OCI-M2 (cell line): ENCODE data around the gene ABCA2.
"Not testable (repeated sequence)": the region's sequence is repeated elsewhere in the genome, so short reads cannot be mapped to it uniquely, and the experiment has no call there.

Experiments used
- DNase-seq: peaks from one replicate; lab custom pipeline; 2025; ENCODE audit not compliant: unreplicated experiment; lab: John Stamatoyannopoulos, UW

The ABCA2 gene

DNA sequence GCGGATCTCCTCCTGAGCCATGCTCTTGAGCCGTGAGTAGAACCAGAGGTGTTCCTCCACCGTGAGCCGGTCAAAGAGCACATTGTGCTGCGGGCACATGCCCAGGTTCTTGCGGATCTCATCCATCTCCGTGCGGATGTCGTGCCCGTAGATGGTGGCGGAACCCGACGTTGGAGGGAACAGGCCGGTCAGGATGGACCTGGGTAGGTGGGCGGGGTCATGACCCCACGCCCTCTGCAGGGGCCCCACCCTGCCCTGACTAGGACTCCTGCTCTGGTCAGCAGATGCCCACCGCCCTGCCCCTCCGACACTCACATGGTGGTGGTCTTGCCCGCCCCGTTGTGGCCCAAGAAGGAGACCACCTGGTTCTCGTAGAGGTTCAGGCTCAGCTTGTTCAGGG is 12.1 kb downstream of the ABCA2 start:
- no peak for DNase-seq

DNA sequence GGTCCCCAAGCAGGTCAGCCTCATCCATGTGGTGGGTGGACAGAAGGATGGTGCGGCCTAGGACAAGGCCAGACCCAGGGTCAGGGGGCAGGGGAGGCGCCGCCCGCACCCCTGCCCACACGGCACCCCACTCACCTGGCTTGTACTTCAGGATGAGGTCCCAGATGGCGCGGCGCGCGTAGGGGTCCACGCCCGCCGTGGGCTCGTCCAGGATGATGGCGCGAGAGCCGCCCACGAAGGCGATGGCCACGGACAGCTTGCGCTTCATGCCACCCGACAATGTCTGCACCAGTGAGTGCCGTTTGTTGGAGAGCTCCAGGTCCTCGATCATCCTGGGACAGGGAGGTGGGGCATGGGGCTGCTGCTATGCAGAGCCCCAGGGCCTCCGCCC is 12.5 kb downstream of the ABCA2 start:
- no peak for DNase-seq

DNA sequence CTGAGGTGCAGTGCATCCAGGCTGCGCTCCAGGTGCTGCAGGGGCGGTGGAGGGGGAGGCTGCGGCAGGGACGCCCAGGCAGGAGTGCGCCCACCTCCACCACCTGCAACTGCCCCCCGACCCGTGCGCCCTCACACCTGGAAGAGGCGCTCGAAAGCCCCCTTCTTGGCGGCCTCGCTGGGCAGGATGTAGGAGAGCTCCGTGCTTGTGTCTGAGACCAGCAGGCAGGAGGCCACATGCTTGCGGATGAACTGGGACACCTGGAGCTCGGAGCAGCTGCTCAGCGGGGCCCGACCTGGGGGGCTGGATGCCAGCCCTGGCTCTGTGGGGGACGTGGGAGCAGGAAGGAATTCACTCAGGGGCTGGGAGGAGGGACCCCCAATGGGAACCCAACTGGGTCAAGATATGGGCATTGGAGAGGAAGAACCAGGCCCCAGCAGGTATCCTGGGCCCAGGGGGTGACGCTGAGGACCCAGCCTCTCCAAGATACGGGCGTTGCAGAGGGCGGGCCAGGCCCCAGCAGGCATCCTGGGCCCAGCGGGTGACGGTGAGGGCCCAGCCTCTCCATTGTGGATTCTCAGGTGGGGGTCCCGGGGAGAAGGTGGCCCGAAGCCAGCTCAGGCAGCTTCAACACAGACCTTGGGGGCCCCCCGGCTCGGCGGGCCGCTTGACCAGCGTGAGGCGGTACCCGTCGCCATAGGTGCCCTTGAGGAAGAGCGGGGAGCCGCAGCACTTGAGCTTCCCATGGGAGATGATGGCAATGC is 13.1 kb downstream of the ABCA2 start:
- no peak for DNase-seq

DNA sequence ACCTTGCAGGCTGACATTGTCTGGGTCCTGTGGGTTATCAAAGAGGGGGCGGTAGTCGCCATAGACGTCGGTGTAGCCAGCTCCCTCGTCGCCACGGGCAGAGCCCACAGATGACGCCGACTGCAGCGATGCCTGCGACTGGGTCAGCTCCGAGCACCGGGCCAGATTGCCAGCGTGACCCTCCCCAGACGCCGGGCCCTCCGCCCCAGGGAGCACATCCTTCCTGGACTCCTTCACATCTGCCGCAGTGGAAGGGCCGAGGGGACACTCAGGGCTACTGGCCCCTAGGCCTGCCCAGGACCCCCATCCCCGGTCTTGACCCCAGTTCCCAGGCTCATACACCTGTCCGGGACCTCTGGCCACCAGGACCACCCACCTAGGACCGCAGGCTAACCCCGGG is 13.9 kb downstream of the ABCA2 start:
- DNase-seq, result no peak

DNA sequence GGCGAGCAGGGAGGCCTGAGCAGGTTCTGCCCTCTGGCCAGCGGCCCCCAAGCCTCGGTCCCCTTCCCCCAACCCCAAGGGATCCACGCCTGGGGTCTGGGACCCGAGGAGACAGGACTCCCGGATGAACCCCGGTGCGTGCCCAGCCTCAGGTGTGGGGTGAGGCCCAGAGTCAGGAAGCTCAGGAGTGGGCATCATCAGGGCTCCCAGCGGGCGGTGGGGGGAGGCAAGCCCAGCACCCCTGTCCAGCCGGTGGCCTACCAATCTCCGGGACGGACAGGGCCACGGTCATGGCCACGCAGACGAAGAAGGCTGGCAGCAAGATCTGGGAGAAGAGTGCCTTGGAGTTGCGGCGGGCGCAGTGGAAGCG is 14.5 kb downstream of the ABCA2 start:
- no peak for DNase-seq

DNA sequence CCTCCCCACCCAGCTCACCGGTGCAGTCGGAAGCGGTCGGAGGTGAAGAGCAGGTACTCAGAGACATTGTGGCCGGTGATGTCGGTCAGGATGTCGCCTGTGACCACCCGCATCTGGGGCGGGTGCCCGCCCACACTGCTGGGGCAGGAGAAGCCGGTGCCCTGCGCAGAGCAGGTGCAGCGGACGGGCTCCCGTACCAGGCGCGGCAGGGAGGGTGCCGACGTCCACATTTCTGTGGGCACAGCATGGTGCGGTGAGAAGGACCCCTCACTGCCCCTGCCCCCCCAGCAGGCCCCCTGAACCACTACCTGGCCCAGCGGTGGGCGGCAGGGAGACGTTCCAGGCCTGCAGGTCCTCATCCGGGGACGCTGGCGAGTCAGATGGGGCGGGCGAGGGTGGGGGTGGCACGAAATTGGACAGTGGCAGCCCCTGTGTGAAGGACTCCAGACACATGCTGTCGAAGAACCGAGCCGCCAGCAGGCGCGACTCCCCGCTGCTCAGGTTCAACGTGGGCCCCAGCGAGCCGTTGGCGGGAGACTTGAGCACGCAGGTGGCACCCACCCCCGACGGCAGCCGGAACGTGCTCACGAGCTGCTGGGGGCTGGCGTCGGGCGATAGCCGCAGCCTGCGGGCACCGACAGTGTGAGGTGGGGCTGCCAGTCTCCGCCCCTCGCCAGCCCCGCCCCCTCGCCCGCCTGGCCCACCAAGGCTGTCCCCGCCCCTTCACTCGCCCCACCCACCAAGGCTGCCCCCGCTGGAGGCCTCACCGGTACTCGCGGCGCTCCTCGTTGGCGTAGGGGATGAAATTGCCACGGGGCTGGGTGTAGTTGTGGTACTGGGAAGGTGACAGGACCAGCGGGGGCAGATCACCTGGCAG is 15.1 kb downstream of the ABCA2 start:
- no peak for DNase-seq

DNA sequence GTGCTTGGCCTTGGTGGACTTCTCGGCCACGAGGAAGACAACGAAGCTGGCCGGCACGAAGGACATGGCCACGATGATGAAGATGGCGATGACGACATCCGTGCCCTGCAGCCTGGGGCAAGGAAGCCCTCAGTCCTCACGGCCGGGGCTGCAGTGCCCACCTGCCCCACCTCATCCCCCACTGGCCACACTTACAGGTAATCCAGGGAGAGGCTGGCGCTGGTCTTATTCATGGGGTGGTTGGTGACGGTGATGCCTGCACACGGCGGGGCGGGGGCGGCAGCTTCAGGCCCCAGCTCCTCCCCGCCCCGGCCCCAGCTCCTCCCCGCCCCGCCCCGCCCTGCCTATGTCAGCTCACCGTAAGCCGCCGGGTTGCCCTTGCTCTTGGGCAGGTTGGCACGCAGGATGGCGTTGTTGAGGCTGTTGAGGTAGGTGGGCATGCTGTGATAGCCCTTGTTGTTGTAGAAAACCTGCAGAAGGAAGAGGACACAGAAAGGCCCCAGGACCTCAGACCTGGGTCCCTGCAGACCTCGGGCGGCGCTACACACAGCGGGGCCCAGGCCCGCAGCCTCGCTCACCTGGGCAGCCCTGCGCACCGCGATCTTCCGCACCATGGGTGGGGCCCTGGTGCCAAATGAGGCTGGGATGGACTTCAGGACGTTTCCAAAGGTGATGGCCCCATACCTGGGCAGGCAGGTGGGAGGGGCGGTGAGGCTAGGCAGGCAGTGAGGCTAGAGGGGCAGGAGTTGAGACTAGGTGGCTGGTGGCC is 15.9 kb downstream of the ABCA2 start:
- DNase-seq, result no peak

DNA sequence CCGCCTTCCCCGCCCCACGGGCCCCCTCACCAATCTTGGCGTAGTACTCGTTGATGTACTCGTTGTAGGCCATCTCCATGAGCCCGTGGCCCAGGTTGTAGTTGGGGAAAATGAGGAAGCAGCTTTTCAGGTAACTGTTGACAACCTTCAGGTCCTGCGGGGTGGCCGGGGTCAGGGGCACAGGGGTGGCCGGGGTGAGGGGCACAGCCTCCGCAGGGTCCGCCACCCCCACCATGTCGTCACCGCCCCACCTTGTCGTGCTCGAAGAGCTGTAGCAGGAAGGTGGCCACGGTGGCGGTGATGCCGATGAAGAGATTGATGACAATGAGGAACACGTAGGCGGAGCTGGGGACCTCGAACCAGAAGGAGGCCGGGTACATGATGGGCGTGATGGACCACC is 16.9 kb downstream of the ABCA2 start:
- DNase-seq, result no peak

DNA sequence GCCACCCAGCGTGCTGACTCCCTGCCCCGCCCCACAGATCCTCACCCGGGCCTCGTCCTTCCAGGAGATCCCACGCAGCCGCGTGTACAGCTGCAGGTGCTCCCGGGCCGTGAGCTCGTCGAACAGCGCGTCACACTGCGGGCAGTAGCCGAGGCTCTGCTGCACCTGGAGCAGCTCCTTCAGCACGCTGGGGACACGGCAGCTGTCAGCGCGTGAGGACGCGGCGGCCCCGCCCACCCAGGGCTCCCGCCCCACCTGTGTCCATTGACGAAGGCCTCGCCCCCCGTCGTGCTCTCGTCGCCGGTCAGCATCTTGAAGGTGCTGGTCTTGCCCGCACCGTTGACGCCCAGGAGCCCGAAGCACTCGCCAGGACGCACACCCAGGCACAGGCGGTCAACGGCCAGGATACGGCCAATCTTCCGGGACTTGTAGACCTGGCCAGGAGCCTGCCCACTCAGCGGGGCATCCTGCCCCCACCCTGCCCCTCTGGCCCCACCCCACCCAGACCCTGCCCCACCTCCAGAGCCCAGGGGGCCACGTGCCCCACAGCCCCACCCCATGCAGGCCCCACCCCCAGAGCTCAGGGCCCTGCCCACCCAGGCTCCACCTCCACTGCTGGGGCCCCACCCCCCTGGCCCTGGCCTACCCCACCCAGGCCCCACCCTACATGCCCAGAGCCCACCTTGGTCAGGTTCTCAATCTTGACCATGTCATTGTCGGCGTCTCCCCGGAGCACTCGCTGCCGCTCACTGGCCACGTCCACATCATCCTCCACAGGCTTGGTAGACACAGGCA is 17.9 kb downstream of the ABCA2 start:
- no peak for DNase-seq

DNA sequence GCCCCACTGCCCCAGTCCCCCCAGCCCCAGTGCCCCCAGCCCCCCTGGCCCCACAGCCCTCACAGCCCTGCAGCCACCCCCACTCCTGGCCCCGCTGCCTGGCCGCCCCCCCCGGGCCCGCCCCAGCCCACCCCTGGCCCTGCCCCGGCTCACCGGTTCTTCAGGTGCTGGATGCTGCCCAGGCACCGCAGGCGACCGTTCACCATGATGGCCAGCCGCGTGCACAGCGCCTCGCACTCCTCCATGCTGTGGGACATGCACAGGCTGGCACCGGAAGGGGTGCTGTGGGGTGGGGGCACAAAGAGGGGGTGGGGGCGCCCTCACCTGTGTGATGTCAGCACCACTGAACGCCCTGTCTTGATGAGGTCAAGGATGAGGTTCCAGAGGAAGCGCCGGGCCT is 18.8 kb downstream of the ABCA2 start:
- DNase-seq, result no peak

DNA sequence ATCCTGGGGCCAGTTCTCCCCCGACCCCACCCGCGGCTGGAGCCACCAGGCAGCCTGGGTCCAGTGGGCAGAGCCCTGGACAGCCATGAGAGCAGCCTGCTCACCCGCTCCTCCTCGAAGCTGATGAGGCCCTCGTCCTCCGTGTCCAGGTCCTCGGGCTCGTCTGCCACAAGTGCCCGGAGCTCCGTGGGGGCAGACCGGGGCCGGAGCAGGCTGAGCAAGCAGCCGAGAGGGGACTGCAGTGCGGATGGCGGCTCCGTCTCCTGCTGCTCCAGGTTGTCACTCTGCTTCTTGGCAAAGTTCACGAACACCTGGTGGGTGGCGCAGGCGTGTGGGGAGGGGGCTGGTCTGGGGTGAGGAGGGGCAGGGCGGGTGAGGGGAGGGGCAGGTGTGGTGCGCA is 19.7 kb downstream of the ABCA2 start:
- DNase-seq, result no peak

DNA sequence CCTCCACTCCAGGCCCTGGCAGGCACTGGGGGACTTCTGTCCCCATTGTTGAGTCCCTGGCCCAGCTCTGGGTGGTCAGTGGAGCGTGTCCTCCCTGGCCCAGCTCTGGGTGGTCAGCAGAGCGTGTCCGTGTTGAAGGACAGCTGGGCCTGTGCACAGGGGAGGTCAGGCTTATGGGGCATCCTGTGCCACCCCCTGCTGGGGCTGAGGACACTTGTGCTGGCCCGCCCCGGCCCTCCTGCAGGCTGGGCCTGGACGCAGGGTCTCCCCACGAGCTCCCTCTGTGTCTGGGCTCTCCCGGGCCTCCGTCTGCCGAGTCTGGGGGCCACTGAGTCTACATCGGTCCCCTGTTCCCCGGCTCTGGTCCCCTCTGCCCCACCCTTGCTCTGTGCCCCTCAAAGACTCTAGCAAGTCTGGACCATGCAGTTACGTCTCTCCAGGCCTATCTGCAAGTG is 20.2 kb downstream of the ABCA2 start:
- no peak for DNase-seq

DNA sequence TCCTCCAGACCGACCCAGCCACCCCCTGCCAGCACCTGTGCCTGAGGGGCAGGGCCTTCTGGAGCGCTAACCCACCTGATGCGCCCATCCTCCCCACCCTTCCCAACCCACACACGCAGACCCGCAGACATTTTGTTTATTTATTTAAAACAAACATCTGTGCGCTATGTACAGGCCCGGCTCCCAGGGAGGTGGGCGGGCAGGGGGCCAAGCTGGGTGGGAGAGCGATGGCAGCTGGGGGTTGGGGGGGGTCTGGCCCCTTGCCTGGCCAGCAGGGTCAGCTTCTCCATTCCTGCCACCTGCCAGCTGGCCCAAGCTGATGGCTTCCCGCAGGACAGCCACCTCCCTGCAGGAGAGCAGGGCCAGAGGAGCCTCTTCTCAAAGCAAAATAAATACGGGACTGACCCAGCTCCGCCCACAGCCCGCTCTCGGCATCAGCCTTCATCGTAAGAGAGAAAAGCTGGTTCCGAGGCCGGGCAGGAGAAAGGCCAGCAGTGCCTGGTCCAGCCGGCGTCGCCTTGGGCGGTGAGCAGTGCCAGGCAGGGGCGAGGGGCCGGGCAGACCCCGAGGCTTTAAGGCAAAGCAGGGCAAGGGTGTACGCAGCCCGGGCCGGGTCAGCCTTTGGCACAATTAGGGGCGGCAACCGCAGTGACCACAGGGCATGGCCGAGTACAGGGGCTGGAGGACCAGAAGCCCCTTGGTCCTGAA is 20.8 kb downstream of the ABCA2 start:
- DNase-seq, result no peak

DNA sequence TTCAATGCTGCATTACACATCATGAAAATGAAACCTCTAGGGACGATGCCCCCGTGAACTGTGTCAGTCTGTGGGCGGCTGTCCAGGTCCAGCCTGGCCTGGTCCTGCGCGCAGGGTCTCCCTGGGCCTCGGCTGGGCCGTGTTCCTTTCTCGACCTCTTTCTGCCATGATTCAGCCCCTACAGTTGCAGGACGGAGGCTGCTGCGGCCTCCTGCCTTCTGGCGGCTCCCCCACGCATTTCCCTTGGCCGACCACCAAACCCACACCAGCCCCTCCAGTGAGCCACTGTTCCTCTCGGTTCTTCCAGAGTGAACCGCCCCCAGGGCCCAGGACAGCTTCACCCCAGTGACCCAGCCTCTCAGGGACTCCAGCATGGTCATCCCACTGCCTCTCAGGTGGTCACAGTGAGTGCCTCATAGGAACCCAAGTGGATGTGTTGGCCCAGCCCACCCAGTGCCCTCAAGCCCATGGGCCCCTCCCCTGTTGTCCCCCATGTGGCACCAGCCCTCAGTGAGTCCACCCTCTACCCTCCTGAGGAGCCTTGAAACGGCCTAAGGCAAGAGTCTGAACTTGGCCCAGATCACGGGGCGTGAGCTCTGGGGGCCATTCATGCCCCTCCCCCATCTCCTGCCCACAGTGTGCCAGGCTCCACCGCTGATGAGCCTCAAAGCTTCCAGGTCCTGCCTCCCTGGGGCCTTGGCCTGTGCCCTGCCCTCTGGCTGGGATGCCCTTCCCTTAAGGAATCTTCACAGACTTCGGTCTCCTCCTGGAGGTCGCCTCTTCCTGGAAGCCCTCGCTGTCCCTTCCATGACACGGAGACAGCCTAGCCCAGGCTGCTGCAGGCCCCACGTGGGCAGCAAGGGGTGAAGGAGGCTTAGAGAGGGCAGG is 21.7 kb downstream of the ABCA2 start:
- no peak for DNase-seq

DNA sequence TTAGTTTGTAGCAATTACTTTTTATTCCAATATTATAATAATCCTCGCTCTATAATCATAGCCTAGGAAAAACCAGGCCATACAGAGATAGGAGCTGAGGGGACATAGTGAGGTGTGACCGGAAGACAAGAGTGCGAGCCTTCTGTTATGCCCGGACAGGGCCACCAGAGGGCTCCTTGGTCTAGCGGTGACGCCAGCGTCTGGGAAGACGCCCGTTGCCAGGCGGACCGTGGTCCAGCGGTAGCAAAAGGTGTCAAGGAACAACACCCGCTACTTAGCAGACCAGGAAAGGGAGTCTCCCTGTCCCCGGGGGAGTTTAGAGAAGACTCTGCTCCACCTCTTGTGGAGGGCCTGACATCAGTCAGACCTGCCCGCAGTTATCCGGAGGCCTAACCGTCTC is 23.8 kb downstream of the ABCA2 start:
- DNase-seq, result not testable (repeated sequence)

DNA sequence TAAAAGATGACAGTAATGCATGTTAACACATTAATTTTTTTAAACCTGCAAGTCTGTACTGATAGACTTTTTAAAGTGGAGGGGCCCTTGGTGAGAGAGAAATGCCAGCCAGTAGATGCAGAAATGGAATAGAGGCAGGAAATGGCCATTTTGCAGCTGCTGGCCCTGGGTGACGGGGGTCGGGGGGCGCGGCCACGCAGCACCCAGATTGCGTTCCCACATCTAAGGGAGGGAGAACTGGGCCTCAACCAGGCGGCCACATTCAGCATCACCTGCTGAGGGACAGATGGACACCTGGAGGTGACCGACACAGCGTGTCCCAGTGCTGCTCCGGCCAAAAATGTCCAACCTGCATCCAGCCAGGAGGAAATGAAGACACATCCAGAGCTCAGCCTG is 25.4 kb downstream of the ABCA2 start:
- no peak for DNase-seq

DNA sequence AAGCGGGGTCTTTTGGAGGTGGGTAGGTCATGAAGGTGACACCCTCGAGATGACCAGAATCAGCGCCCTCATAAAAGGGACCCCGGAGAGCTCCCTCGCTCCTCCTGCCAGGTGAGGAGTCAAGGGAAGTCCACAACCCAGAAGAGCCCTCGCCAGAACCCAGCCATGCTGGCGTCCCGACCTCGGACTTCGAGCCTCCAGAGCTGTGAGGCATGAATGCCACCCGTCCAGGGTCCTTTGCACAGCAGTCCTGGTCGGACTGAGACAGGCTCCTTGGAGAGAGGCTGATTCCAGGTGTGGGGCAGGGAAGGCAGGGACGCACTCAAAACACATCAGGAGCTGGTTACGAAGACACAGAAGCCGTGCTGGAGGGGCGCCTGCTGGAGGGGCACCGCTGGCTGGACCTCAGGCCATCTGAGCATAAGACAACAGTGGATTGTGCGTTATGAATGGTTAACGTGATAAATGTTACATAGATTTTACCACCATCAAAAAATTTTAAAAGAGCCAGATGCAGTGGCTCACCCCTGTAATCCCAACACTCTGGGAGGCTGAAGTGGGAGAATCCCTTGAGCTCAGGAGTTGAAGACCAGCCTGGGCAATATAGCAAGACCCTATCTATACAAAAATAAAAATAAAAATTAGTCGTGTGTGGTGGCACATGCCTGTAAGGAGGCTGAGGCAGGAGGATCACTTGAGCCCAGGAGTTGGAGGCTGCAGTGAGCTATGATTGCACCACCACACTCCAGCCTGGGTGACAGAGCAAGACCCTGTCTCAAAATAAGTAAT is 26.0 kb downstream of the ABCA2 start:
- no peak for DNase-seq

DNA sequence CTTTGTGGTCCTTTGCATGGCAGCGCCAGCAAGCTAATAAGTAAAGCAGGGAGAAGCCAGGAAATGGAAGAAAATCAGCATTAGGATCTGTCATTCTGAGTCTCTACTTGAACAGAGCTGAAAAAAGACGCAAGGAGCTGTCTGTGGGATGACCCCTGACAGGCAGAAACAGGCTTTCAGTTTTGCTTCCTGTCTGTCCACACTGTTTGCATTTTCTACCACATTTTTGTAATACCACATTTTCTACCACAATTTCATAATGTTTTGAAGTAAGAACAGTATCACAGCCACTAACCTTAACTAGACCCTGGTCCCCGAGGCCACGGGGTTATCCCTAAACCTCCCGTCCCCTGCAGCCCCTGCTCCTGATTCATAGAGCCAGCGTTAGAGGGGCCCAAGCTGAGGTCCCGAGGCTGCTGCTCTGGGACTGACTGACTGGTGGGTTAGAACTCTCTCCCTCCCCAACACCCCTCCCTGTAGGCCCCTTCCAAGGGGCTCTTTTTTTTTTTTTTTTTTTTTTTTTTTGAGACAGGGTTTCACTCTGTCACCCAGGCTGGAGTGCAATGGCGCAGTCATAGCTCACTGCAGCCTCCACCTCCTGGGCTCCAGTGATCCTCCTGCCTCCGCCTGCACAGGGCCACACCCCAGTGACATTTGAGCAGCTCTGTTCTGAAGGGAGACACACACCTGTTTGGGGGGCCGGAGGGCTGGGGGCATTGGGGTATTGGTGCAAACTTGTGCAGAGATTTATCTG is 27.7 kb downstream of the ABCA2 start:
- no peak for DNase-seq
